Stimulated activated CD8-positive, alpha-beta memory T cell treated with anti-CD3 and anti-CD28 coated beads, Interleukin-15, amount 100 ng/mL, for 48 hours (primary cell): ENCODE data around the gene RNF44.
"Not testable (repeated sequence)": the region's sequence is repeated elsewhere in the genome, so short reads cannot be mapped to it uniquely, and the experiment has no call there.

Experiments used
- DNase-seq, 2 donors: peaks; one replicate each; pipeline ENCODE4 v3.0.0-alpha.2; 2020; ENCODE audit warnings: low read depth in 2 of 2

RNF44 gene

GRCh38 chr5:176519810-176520720 is 17.1 kb downstream of the RNF44 start:
- DNase-seq = no peak

- DNase-seq = no peak
These were observed 20.0 kb downstream of the RNF44 start for GRCh38 chr5:176517053-176517661.

DNA sequence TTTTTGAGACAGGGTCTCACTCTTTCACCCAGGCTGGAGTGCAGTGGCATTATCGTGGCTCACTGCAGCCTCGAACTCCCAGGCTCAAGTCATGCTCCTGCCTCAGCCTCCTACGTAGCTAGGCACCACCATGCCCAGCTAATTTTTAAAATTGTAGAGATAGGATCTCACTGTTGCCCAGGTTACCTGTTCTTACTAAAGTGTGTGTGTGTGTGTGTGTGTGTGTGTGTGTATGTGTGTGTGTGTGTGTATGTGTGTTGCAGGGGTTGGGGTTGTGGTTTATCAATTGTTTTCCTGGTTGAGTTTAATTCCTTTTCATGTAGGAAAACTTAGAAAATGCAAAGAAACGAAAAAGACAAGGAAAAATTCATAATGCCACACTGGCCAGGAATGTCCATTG is 21.8 kb downstream of the RNF44 start:
- DNase-seq = no peak

DNA sequence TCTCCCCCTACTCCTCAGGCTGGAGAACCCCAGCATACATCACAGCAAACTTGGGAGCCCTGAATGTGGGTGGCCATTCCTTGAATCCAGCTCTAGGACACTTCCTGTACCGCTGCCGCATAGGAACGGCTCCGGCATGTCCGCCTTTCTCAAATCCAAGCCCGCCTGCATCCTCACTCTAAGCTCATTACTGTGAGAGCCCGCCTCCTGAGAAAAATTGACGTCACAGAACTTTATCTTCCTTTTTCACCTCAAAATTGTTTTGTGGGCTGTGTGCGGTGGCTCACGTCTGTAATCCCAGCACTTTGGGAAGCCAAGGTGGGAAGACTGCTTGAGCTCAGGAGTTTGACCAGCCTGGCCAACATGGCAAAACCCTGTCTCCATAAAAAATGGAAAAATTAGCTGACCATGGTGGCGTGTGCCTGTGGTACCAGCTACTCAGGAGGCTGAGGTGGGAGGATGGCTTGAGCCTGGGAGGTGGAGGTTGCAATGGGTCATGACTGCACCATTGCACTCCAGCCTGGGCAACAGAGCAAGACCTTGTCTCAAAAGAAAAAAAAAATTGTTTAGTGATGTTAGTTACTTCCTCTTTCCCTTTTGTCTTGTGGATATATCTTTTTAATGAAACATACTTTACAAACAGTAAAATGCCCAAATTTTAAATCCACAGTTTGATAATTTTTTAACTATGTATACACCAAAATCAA is 22.8 kb downstream of the RNF44 start:
- no peak for DNase-seq

DNA sequence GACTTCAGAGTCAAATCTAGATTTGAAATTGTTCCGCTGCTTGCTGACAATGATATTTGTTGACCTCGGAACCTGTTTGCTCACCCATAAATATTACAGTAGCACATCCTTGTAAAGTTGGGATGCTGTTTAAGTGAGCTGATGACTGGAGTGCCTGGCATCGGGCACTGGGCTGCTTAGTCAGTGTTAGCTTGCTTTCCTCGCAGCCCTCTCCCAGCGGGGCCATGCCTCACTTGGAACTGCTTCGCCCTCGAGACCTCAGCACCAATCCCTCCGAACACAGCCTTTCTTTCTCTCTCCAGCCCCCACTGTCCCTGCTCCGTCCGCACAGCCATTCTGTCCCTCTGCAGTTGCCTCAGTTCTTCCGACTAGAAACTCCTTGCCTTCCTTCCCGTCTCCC is 23.4 kb downstream of the RNF44 start:
- no peak for DNase-seq

DNA sequence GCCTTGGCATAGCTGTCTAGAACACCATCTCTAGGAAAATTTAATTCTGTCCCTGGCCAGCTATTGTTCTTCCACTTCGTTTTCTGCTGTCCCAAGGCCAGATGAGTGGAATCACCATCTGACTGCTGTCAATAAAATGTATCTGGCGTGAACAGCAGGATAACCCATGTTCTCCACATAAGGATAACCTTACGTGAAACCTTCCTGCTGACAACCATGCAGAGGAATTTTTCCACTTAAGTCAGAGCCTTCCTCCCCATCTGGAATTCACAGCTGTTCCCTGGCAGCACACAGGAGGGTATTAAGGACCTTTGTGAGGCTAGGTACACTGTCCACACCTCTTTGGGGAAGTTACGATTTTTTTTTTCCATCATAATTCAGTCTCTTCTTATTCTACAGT is 28.6 kb downstream of the RNF44 start:
- no peak for DNase-seq

DNA sequence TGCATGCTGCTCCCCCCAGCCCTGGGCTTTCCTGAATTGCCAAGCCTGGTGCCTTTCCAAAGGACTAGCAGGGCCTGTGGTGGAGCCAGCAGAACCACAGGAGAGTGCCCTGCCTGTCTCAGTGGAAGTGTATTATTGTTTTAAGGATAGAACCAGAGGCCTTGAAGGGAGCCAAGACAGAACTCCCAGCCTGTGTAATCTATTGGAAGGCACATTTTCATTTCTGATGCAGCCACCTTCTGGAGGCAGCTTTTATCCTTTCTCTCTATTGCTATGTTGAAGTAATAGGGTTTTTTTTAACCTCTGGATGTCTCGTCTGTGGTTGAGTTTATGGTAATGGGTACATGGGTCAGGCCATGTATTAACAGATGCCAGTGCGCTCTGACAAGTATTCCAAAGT is 29.3 kb downstream of the RNF44 start:
- no peak for DNase-seq

DNA sequence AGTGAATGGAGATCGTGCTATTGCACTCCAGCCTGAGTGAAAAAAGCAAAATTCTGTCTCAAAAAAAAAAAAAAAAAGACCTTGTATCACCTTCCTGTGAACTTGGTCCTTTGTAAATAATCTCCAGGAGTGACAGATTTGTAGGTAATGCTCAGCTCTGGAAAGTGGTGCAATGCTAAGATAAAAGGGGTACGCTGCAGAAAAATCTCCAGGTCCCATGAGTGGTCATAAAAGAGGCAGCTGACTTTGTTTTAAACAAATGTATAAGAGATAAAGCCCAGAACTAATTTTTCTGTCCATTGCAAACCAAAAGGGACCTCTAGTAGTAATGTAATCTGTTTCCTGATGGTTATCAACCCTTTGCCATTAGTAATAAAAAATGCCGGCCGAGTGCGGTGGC is 33.7 kb downstream of the RNF44 start:
- DNase-seq = no peak

DNA sequence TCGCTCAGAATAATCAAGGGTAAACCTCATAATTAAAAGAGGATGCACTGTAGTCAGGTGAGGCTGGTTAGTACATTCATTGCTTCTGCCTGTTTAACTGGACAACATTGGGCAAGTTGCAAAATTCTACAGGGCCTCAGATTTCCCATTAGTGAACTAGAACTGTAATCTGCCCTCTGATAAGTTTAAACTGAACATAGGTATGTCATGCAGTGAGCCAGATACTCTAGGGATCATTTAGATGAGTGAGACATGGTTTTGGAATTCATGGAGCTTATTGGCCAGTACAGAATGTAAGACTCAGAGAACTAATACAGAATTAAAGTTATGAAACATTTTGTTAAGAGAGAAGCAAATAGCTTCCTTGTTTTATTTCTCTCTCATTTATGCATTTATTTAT is 35.9 kb downstream of the RNF44 start:
- DNase-seq = no peak

GRCh38 chr5:176500511-176500910 is 36.7 kb downstream of the RNF44 start:
- no peak for DNase-seq

DNA sequence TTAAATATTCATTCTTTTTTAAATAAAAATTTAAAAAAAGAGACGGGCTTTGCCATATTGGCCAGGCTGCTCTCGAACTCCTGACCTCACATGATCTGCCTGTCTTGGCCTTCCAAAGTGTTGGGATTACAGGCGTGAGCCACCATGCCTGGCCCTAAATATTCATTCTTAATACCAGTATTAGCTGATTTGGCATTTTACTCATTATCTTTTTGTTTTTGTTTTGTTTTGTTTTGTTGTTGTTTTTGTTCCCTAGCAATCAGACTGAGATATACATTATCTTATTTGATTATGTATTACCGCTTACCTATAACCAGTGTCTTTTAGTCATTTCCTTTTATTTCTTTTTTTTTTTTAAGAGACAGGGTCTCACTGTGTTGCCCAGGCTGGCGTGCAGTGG is 37.9 kb downstream of the RNF44 start:
- DNase-seq = no peak

- DNase-seq = no peak
These were observed 39.4 kb downstream of the RNF44 start for GRCh38 chr5:176497852-176498251.

GRCh38 chr5:176492431-176492830 is 44.8 kb downstream of the RNF44 start:
- no peak for DNase-seq

GRCh38 chr5:176491901-176492300 is 45.3 kb downstream of the RNF44 start:
- no peak for DNase-seq

DNA sequence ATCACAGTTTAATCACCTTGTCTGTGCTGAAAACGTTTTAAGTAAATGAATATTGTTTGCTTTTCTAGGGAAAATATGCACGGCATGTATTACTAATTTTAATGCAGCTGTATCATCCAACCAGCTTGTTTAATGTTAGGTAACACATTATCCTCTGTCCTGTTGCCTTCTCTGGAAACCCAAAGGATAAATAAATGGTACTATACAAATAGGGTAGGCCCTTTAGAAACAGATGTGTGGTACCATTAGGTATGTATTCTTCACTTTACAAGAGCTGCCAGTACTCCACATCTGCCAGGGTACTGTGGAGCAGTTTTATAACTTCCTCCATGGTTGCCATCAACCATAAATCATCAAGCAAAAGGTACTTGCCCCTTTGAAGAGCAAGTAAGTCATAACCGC is 46.1 kb downstream of the RNF44 start:
- DNase-seq = no peak

DNA sequence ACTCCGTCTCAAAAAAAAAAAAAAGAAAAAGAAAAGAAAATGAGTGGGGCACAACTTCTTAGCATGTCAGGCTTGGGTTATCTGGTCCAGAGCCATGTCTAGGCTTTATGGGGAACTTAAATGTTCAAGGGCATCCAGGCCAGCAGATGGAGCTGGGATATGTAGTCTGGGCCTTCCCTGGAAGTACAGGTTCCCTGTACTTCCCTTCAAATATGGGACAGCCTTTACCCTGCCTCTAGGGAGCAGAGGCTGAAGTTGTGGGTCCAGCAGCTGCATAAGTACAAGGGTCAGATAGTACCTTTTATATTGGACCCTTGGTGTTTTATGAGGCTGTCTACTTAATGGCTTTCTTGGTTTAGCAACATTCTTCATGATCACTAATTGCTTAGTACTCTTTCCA is 46.9 kb downstream of the RNF44 start:
- no peak for DNase-seq

DNA sequence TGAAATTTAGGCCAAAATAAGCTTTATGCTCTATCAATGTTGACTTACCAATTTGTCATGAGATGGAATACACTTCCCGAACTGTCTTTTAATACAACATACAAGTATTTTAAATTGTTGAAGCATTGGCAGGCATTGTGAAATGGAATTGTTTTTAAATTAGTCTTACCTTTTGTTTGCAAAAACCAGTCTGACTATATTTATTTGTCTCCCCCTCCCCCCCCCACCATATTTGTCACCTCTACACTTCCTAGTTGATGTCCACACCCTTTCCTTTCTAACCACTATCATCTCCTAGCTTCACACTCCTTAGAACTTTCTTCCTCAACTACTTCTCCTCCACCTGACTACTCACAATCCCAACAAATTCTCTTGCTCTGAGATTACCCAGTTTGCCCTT is 48.1 kb downstream of the RNF44 start:
- no peak for DNase-seq

GRCh38 chr5:176487160-176487559 is 50.0 kb downstream of the RNF44 start:
- DNase-seq = not testable (repeated sequence)

DNA sequence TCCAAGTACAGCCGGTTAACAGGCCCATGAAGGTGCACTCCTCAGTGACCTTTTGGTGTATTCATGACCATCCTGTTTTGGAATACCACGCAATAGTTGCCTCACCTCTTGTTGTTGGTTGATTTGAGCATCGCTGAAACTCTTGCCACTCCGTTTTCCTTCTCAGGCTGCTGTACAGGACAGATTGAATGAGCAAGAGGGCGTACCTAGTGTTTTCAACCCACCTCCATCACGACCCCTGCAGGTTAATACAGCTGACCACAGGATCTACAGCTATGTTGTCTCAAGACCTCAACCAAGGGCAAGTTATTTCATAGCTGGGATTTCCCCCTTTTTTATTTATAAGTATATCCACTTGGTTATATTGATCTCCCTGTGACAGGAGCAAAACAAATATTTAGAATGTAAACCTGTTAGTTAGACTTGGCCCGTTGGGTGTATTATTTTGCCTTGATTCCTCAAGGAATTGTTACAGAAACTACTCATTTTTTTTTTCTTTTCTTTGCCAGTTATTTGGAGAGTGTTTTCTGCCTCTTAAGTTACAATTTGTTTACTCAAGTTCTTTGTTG is 50.9 kb downstream of the RNF44 start:
- DNase-seq = no peak

DNA sequence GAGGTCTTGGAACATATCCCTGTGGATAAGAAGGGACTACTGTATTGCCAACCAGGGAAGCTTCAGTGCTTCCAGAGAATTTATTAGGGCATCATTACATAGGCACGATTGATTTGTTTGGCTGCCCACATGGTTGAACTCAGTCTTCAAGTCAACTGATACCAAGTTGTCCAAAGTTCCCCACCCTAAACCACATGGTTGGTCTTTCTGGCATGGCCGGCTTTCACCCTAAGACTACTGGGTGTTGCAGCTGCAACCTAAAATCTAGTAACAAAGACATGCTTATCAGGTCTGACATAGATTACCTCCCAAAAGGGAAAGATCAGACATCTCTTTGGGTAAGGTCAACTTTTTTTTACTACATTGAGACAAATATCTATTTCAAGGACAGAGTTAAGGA is 52.0 kb downstream of the RNF44 start:
- no peak for DNase-seq

GRCh38 chr5:176481711-176482110 is 55.5 kb downstream of the RNF44 start:
- no peak for DNase-seq
